ENCODE results near the gene KRTAP6-2. TPM values are rescaled to one million over a fixed set of nuclear protein-coding genes. Genes with fewer than 3 reads are reported as not detected.

KRTAP6-2 gene
- total RNA-seq (2014; rRNA removed; shearing (Covaris generic)) (not detected in 2 replicates), total RNA-seq (2022) (not detected in 2 replicates), Bru-seq, nascent RNA (not detected), BruChase-seq, experiment 1, labeled RNA remaining after a 6-hour chase (not detected), BruChase-seq, experiment 2, labeled RNA remaining after a 2-hour chase (not detected)
- long read RNA-seq, result 0 reads

GRCh38 chr21:30598802-30599201 lies at the start of gene KRTAP6-2:
TSS of gene KRTAP6-2 (minus strand) at chr21:30598902. CDS start at chr21:30598874, 28 bp downstream.
- DNase-seq (ENCODE audit: low spot score), result no peak
- Histone ChIP-seq H3K27ac (ENCODE audit: low read depth, low read length, poor library complexity, severe bottlenecking) (no peak within 1 kb of the TSS), H3K4me1 (ENCODE audit: insufficient read depth, low read length, poor library complexity, severe bottlenecking) (no peaks in the 10 kb centered on the region), H3K9me3 (ENCODE audit: low read length) (peaks cover 18% of the 10 kb centered on the region; the same call in 1 of the 2 replicates), H3K4me2 (ENCODE audit: low read length) (no peak within 1 kb of the TSS), H3K36me3 (ENCODE audit: insufficient read depth, low read length) (no peaks in the 10 kb centered on the region), H3K79me2 (ENCODE audit: insufficient read depth, low read depth, low read length) (no peaks in the 10 kb centered on the region), H2AFZ (ENCODE audit: low read length) (no peak within 1 kb of the TSS), H3K9me2 (ENCODE audit: insufficient read depth, low read length) (no peaks in the 10 kb centered on the region), H4K20me1 (ENCODE audit: insufficient read depth, low read length) (no peaks in the 10 kb centered on the region), H3K4me3 (ENCODE audit: low read depth, low read length, poor library complexity, severe bottlenecking) (no peak within 1 kb of the TSS)
- CTCF ChIA-PET (ENCODE audit: unreplicated experiment), result no interaction called here
- intact Hi-C loops (cut with micrococcal nuclease; ENCODE audit: unreplicated experiment), result no loop called here
- no peak for TF ChIP-seq EZH2phosphoT487 (IDR thresholded peaks at IDR 0.05; ENCODE audit: borderline replicate concordance, low read depth, low read length)
- TF ChIP-seq CTCF (conservative IDR thresholded peaks at IDR 0.05; ENCODE audit: low read length), result no peak
- BruUV-seq (replicated peaks), result no TSS peak
- POLR2A ChIA-PET, result no interaction called here

GRCh38 chr21:30646904-30647414 lies 48.3 kb upstream of the KRTAP6-2 start:
- CTCF ChIA-PET (ENCODE audit: unreplicated experiment), result no interaction called here
- intact Hi-C loops (cut with micrococcal nuclease; ENCODE audit: unreplicated experiment), result no loop called here
- Histone ChIP-seq H3K79me2 (ENCODE audit: insufficient read depth, low read depth, low read length) (no peaks in the 10 kb centered on the region), H3K9me3 (ENCODE audit: low read length) (no peaks in the 10 kb centered on the region), H3K4me2 (ENCODE audit: low read length) (no peak overlapping the region), H3K9me2 (ENCODE audit: insufficient read depth, low read length) (no peaks in the 10 kb centered on the region), H3K4me3 (ENCODE audit: low read depth, low read length, poor library complexity, severe bottlenecking) (no peak overlapping the region), H3K36me3 (ENCODE audit: insufficient read depth, low read length) (no peaks in the 10 kb centered on the region), H4K20me1 (ENCODE audit: insufficient read depth, low read length) (no peaks in the 10 kb centered on the region), H3K4me1 (ENCODE audit: insufficient read depth, low read length, poor library complexity, severe bottlenecking) (no peaks in the 10 kb centered on the region), H2AFZ (ENCODE audit: low read length) (no peak overlapping the region), H3K27ac (ENCODE audit: low read depth, low read length, poor library complexity, severe bottlenecking) (no peak overlapping the region)
- DNase-seq (ENCODE audit: low spot score), result no peak
- TF ChIP-seq EZH2phosphoT487 (IDR thresholded peaks at IDR 0.05; ENCODE audit: borderline replicate concordance, low read depth, low read length) (no peak), CTCF (conservative IDR thresholded peaks at IDR 0.05; ENCODE audit: low read length) (no peak)
- BruUV-seq (replicated peaks), result no TSS peak
- POLR2A ChIA-PET, result interaction anchor here (0.7 kb wide), 2 partner anchors 386 to 1367 kb away, joined by 3 to 4 read pairs; no protein-coding TSS in a partner anchor

- intact Hi-C loops (cut with micrococcal nuclease; ENCODE audit: unreplicated experiment), result no loop called here
- no peak within 1 kb of the TSS for H3K4me2 ChIP-seq (ENCODE audit: low read length)
- no peaks in the 10 kb centered on the region for H3K9me2 ChIP-seq (ENCODE audit: insufficient read depth, low read length)
- POLR2A ChIA-PET, result no interaction called here
- no peaks in the 10 kb centered on the region for H3K4me1 ChIP-seq (ENCODE audit: insufficient read depth, low read length, poor library complexity, severe bottlenecking)
- H3K79me2 ChIP-seq (ENCODE audit: insufficient read depth, low read depth, low read length), result no peaks in the 10 kb centered on the region
- H3K27ac ChIP-seq (ENCODE audit: low read depth, low read length, poor library complexity, severe bottlenecking), result no peak within 1 kb of the TSS
- TF ChIP-seq CTCF (conservative IDR thresholded peaks at IDR 0.05; ENCODE audit: low read length), result no peak
- no peak for TF ChIP-seq EZH2phosphoT487 (IDR thresholded peaks at IDR 0.05; ENCODE audit: borderline replicate concordance, low read depth, low read length)
- BruUV-seq (replicated peaks), result no TSS peak
- H3K4me3 ChIP-seq (ENCODE audit: low read depth, low read length, poor library complexity, severe bottlenecking), result no peak within 1 kb of the TSS
- H3K36me3 ChIP-seq (ENCODE audit: insufficient read depth, low read length), result no peaks in the 10 kb centered on the region
- no peak for DNase-seq (ENCODE audit: low spot score)
- no peaks in the 10 kb centered on the region for H4K20me1 ChIP-seq (ENCODE audit: insufficient read depth, low read length)
- CTCF ChIA-PET (ENCODE audit: unreplicated experiment), result no interaction called here
- no peak within 1 kb of the TSS for H2AFZ ChIP-seq (ENCODE audit: low read length)
- no peaks in the 10 kb centered on the region for H3K9me3 ChIP-seq (ENCODE audit: low read length)
These were observed 43.9 kb upstream of the KRTAP6-2 start, which contains the start of gene KRTAP20-3 for GRCh38 chr21:30642564-30642963. TSS of gene KRTAP20-3 (plus strand) at chr21:30642864.
